Measurements from ENCODE around the gene MS4A6E.

Gene MS4A6E

DNA sequence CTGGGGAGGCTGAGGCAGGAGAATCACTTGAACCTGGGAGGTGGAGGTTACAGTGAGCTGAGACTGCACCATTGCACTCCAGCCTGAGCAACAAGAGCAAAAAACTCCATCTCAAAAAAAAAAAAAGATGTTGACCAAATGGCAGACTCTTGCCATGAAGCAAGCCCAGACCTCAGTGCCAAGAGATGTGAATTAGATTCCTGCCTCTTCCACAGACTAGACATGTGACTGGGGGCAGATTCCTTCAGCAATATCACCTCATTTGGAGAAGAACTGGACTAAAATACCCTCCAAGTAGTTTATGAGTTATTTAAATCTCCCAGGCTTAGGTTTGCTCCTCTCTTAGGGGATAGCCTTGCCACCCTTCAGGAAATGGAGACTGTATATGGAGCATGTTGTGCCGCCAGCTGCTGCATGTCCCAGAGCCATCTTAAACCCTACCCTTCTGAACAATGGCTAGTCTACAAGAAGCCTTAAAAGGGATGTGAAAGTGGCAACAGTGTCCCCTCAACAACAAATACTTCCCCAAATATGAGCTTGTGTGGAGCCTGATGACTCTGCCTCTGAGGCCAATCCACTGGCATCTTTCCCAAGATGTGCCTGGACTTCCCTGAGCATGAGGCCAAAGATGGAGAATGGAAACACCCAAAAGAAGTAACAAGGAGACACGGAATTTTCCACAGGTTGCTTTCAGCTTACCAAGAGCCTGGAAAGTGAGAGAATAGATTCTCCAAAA is 50.5 kb downstream of the MS4A6E start:
- no peak for DNase-seq

DNA sequence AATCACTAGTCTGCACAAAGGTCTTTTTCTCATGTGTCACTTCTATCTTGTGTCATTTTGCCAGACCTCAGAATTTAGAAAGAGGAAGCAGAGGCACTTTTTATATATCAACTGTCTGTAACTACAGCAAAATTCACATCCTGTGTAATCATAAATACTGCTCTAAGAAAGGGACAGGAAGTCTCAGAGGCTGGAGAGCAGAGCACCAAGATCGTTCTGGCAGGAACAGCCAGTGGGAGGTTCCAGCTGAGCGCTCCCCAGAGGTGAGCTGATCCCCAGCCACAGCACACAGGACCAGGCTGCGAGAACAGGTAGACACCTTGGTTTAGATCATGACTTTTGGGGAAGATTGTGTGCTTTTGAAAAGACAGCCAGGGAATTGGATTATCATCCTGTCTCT is 51.3 kb downstream of the MS4A6E start, which contains the start of gene MS4A7:
Gene MS4A7 (plus strand): TSS at position 179 of the 400 bp plus-strand sequence. CDS start 4,610 bp downstream, outside the sequence.
- DNase-seq, result no peak

DNA sequence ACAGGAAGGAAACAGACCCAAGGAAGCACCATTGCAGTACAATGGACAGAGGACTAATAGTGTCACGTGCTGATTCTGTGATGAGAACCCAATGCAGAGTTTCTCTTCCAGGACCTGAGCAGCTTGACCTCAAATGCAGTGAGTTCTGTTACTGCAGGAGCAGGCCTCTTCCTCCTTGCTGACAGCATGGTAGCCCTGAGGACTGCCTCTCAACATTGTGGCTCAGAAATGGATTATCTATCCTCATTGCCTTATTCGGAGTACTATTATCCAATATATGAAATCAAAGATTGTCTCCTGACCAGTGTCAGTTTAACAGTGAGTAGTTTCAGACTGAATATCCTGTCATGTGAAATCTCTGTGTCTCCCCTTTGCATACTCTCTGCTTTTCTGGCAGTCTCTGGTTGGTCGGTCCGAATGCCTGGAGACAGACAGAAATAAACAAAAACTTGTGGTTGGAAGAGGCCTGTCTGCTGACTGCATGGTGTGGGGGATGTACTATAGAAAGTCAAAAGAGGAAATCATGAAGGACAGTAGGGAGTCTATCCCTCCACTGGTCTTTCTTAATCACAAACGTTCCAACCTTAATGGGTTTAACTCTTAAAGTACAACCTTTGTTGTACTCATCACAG is 62.3 kb downstream of the MS4A6E start:
- DNase-seq, result no peak

DNA sequence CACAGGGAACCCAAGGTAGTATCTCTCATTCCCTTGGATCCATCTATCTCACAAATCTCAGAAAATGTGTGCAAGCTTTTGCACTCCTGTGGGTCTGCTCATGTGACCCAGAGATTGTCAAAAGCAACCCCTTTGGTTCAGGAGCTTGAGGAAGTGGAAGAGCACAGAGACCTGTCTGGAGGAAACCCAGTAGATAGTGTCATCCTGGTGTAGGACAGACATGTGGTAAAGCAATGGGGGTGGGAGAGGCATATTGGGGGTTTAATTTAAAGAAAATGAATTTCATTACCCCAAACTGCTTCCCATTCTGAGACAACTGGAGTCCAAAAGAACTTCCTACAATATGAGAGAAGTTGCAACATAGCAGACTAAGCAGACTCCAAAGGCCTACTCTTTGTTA is 63.4 kb downstream of the MS4A6E start:
- DNase-seq, result no peak

All from COR-L47 (cell line).